Tibial nerve (tissue), 4 donors: ENCODE data around the gene CTDSPL. TPM values are rescaled to one million over a fixed set of nuclear protein-coding genes. Genes with fewer than 3 reads are reported as not detected.

Experiments
- DNase-seq, 2 donors: peaks; one replicate each; pipeline ENCODE4 v3.0.0-alpha.2; 2019; ENCODE audit warnings: low spot score in 2 of 2
- H3K27ac ChIP-seq, 4 donors: fragments of 200-600 bp; sonication (generic) in 3 of 4; one replicate each; pipeline ENCODE4 v1.5.1; 2017 to 2019; ENCODE audit warnings: mild to moderate bottlenecking in 1 of 4
- H3K27me3 ChIP-seq, 2 donors: fragments of 200-600 bp; sonication (generic) in 1 of 2; one replicate each; pipeline versions ENCODE4 v1.5.1 to v1.6.0; 2017 to 2019
- H3K36me3 ChIP-seq, 3 donors: fragments of 200-600 bp; sonication (generic); one replicate each; pipeline ENCODE4 v1.5.1; 2018 to 2019
- H3K4me1 ChIP-seq, 4 donors: fragments of 200-600 bp; sonication (generic) in 3 of 4; one replicate each; pipeline ENCODE4 v1.5.1; 2017 to 2019
- H3K4me3 ChIP-seq, 4 donors: fragments of 200-600 bp; sonication (generic) in 3 of 4; one replicate each; pipeline ENCODE4 v1.5.1; 2017 to 2019; ENCODE audit warnings: mild to moderate bottlenecking in 1 of 4, moderate library complexity in 1 of 4
- H3K9me3 ChIP-seq, 4 donors: fragments of 200-600 bp; sonication (generic) in 3 of 4; one replicate each; pipeline ENCODE4 v1.5.1; 2017 to 2019
- EP300 ChIP-seq, 2 donors: sonication (generic); formaldehyde crosslinking; IDR thresholded peaks; one replicate each; pipeline ENCODE4 v1.6.1; 2017; ENCODE audit warnings: antibody characterized with exemption in 2 of 2, mild to moderate bottlenecking in 1 of 2
- POLR2A ChIP-seq, 2 donors: fragments of 450-650 bp; IDR thresholded peaks; one replicate each; pipeline ENCODE4 v1.6.1; 2017; ENCODE audit warnings: antibody characterized with exemption in 2 of 2, mild to moderate bottlenecking in 2 of 2, moderate library complexity in 2 of 2
- WGBS, 2 donors: methylation state at CpG; one replicate each; pipeline ENCODE4 v1.1.5; 2018; 5-methylcytosine and 5-hydroxymethylcytosine counted together
- total RNA-seq, 4 donors: library from RNA; depleted of rRNA; stranded (reverse); fragments of >200 nt; gene quantifications; one replicate each; pipeline ENCODE4 v1.1.0, GENCODE V29; 2016
- TF ChIP-seq, protein P1 (sequence below), 5 experiments: fragments of 200-600 bp in 3 of 5; fragments of 450-650 bp in 2 of 5; sonication (generic) in 3 of 5; IDR thresholded peaks; one replicate each; pipeline ENCODE4 v1.5.1; 2016 to 2019; ENCODE audit warnings: antibody characterized with exemption in 5 of 5, mild to moderate bottlenecking in 3 of 5, moderate library complexity in 2 of 5

The CTDSPL gene
- total RNA-seq, 4 donors from 2014 or later, result 31.8 to 87.0 (median 49.0) TPM

- H3K4me3 ChIP-seq, result no peak overlapping the region
- no peaks in the 10 kb centered on the region for H3K36me3 ChIP-seq
- 84 to 91% methylated on average over 8 of the region's 8 CpGs for WGBS, 2 donors
- no peaks in the 10 kb centered on the region for H3K9me3 ChIP-seq
- peaks cover 0 to 90% (median 54%) of the 10 kb centered on the region in 4 donors for H3K4me1 ChIP-seq
- no peaks in the 10 kb centered on the region for H3K27me3 ChIP-seq
- TF ChIP-seq, protein P1, sequence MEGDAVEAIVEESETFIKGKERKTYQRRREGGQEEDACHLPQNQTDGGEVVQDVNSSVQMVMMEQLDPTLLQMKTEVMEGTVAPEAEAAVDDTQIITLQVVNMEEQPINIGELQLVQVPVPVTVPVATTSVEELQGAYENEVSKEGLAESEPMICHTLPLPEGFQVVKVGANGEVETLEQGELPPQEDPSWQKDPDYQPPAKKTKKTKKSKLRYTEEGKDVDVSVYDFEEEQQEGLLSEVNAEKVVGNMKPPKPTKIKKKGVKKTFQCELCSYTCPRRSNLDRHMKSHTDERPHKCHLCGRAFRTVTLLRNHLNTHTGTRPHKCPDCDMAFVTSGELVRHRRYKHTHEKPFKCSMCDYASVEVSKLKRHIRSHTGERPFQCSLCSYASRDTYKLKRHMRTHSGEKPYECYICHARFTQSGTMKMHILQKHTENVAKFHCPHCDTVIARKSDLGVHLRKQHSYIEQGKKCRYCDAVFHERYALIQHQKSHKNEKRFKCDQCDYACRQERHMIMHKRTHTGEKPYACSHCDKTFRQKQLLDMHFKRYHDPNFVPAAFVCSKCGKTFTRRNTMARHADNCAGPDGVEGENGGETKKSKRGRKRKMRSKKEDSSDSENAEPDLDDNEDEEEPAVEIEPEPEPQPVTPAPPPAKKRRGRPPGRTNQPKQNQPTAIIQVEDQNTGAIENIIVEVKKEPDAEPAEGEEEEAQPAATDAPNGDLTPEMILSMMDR (IDR thresholded peaks at IDR 0.05), result no peak
- TF ChIP-seq EP300 (IDR thresholded peaks at IDR 0.05) (no peak), POLR2A (IDR thresholded peaks at IDR 0.05) (no peak)
- DNase-seq, result no peak
- peak overlapping the region; percentile 3 to 85 (median 66) for H3K27ac ChIP-seq
These were observed 82.1 kb downstream of the CTDSPL start for GRCh38 chr3:37943631-37944314.

DNA sequence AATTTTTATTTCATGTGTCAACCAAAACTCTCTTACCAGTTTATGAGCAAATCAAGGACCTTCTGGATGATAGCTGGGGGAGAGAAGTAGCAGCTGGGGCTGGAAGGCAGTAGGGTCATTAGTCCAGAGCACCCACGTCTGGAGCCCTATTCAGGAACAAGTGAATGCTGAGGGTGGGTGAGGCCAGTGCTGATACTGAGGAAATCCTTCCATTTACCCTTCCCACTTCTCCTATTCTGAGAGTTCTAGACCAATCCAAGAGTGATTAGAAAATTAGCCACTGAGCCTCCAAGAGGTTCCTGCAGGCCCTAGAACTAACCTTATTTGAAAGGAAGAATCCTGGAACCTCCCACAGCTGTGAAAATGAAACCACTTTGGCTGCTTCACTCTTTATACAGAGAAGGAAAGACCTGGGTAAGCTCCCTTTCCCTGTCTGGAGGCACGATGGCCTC, 82.7 kb downstream of the CTDSPL start:
- no peak for DNase-seq
- 23 to 24% methylated on average over 2 of the region's 2 CpGs for WGBS, 2 donors
- Histone ChIP-seq H3K4me3 (no peak overlapping the region), H3K27ac (peak overlapping the region; percentile 3 to 85 (median 44)), H3K9me3 (no peaks in the 10 kb centered on the region), H3K36me3 (no peaks in the 10 kb centered on the region), H3K27me3 (no peaks in the 10 kb centered on the region), H3K4me1 (peaks cover 0 to 88% (median 53%) of the 10 kb centered on the region in 4 donors)
- TF ChIP-seq, protein P1 (IDR thresholded peaks at IDR 0.05), result no peak
- no peak for TF ChIP-seq POLR2A (IDR thresholded peaks at IDR 0.05)
- TF ChIP-seq EP300 (IDR thresholded peaks at IDR 0.05), result no peak

DNA sequence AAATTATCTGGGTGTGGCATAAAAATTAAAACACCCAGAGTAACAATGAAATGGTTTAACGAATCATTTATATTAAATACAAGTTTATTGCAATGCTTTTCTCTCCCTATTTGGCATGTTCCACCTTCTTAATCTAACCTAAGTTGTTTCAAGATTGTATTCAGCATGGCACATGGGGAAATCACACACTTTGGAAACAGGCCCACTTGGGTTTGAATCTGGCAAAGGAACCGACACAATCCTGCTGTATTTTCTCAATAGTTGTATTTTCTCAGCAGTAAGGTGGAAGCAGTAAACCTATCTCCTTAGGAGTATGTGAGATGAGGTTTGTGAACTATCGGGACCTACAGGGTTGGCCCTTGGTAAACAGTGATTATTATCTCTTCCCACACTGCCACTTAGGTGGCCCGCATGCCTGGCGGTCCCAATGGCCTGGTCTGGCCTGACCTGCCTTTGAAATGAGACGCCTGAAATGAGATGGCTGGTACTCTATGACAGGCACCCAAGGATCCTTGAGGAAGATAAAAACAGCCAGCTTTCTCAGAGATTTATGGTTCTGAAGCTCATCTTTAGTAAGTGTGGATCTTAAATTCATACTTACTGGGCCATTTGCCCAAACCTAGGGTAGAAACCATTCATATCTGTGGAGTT, 83.6 kb downstream of the CTDSPL start:
- Histone ChIP-seq H3K4me1 (peaks cover 0 to 88% (median 52%) of the 10 kb centered on the region in 4 donors), H3K27ac (peak overlapping the region in 3 of 4 donors; percentile 3 to 85 (median 80)), H3K9me3 (no peaks in the 10 kb centered on the region), H3K4me3 (no peak overlapping the region), H3K27me3 (no peaks in the 10 kb centered on the region), H3K36me3 (no peaks in the 10 kb centered on the region)
- TF ChIP-seq POLR2A (IDR thresholded peaks at IDR 0.05), result no peak
- TF ChIP-seq, protein P1 (IDR thresholded peaks at IDR 0.05), result no peak
- TF ChIP-seq EP300 (IDR thresholded peaks at IDR 0.05), result no peak
- DNase-seq, result no peak
- 42 to 49% methylated on average over 6 of the region's 6 CpGs for WGBS, 2 donors

DNA sequence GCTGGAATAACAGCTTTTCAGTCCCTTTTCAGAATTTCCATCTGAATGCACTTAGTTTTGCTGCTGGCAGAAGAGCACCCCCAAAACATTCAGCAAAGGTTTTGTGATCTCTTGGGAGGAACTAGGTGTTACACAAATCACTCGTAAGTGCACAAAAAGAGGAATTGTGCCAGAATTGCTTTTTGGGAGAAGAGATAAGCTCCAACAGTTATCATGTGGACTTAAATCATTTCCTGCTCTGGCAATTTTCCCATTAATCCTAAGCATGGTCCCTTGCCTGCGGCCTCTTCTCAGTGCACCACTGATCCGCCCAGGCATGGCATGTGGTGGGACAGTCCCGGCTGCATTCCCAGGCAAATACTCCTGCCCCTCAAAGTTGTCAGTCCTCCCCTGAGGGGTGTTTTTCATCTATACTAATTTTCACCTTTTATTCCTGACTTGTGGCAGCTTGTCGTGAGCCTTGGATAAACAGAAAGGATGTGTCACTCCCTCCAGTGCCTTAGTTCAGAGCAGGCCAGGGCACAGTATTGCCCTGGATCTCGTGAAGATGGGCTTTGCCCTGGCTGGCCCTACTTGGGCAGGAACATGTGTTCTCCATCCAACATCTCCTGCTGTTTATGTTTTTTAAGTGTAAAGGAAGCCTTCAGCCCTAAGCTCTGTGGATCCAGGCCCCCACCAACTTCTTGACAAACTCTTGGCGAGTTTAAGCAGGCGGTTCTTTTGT, 84.3 kb downstream of the CTDSPL start:
- no peaks in the 10 kb centered on the region for H3K9me3 ChIP-seq
- H3K36me3 ChIP-seq, result no peaks in the 10 kb centered on the region
- H3K4me3 ChIP-seq, result no peak overlapping the region
- TF ChIP-seq, protein P1 (IDR thresholded peaks at IDR 0.05), result no peak
- TF ChIP-seq EP300 (IDR thresholded peaks at IDR 0.05) (no peak), POLR2A (IDR thresholded peaks at IDR 0.05) (no peak)
- no peaks in the 10 kb centered on the region for H3K27me3 ChIP-seq
- 25 to 30% methylated on average over 8 of the region's 8 CpGs for WGBS, 2 donors
- no peak for DNase-seq
- peaks cover 0 to 83% (median 46%) of the 10 kb centered on the region in 4 donors for H3K4me1 ChIP-seq
- peak overlapping the region; percentile 3 to 85 (median 50) for H3K27ac ChIP-seq
